H1 (cell line): ENCODE data around the gene TYR.
"Not testable (repeated sequence)": the region's sequence is repeated elsewhere in the genome, so short reads cannot be mapped to it uniquely, and the experiment has no call there.

Source experiments
- ATF2 ChIP-seq: IDR thresholded peaks from 2 replicates; pipeline ENCODE4 v1.6.1; 2012; ENCODE audit warnings: low read length, inconsistent platforms
- CREB1 ChIP-seq: IDR thresholded peaks from 2 replicates; pipeline ENCODE4 v1.6.1; 2012; ENCODE audit warnings: inconsistent platforms
- EP300 ChIP-seq, 2 experiments: IDR thresholded peaks; 1 replicate in 1 of 2; 2 replicates in 1 of 2; pipeline ENCODE4 v1.6.1; 2011 to 2012; ENCODE audit warnings: low read depth in 2 of 2, low read length in 2 of 2, mild to moderate bottlenecking in 2 of 2, borderline replicate concordance in 1 of 2, inconsistent platforms in 1 of 2, moderate library complexity in 1 of 2
- KDM1A ChIP-seq: fragments of 200-600, 300-600 bp; sonication (generic); IDR thresholded peaks from 2 replicates; pipeline ENCODE4 v1.7.1; 2016; ENCODE audit warnings: mild to moderate bottlenecking, low read length, borderline replicate concordance
- POLR2A ChIP-seq, 2 experiments: IDR thresholded peaks; 1 replicate in 1 of 2; 2 replicates in 1 of 2; pipeline ENCODE4 v1.6.1; 2011; ENCODE audit warnings: low read depth in 2 of 2, low read length in 2 of 2, mild to moderate bottlenecking in 2 of 2; ENCODE audit errors: control extremely low read depth in 1 of 2
- TF ChIP-seq, protein P1 (sequence below), 3 experiments: IDR thresholded peaks; 1 replicate in 2 of 3; 2 replicates in 1 of 3; pipeline versions ENCODE4 v1.5.1 to v1.6.1; 2011; ENCODE audit warnings: low read length in 3 of 3, mild to moderate bottlenecking in 3 of 3, inconsistent platforms in 2 of 3, low read depth in 1 of 3, moderate library complexity in 1 of 3; ENCODE audit not compliant: insufficient read depth in 1 of 3; ENCODE audit errors: control extremely low read depth in 1 of 3

- not testable (repeated sequence) for TF ChIP-seq EP300 (IDR thresholded peaks at IDR 0.05; ENCODE audit: borderline replicate concordance in 1 of 2, low read depth in 2 of 2, low read length in 2 of 2); ATF2; KDM1A; POLR2A (IDR thresholded peaks at IDR 0.05; ENCODE audit: control extremely low read depth in 1 of 2, low read depth in 2 of 2, low read length in 2 of 2); CREB1
- TF ChIP-seq, protein P1, sequence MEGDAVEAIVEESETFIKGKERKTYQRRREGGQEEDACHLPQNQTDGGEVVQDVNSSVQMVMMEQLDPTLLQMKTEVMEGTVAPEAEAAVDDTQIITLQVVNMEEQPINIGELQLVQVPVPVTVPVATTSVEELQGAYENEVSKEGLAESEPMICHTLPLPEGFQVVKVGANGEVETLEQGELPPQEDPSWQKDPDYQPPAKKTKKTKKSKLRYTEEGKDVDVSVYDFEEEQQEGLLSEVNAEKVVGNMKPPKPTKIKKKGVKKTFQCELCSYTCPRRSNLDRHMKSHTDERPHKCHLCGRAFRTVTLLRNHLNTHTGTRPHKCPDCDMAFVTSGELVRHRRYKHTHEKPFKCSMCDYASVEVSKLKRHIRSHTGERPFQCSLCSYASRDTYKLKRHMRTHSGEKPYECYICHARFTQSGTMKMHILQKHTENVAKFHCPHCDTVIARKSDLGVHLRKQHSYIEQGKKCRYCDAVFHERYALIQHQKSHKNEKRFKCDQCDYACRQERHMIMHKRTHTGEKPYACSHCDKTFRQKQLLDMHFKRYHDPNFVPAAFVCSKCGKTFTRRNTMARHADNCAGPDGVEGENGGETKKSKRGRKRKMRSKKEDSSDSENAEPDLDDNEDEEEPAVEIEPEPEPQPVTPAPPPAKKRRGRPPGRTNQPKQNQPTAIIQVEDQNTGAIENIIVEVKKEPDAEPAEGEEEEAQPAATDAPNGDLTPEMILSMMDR (IDR thresholded peaks at IDR 0.05; ENCODE audit: control extremely low read depth in 1 of 3, insufficient read depth in 1 of 3, low read depth in 1 of 3, low read length in 3 of 3) = not testable (repeated sequence)
Observed at GRCh38 chr11:89272540-89273088, 94.9 kb downstream of the TYR start.
